ENCODE measurements around the gene MGAT4A. TPM values are rescaled to one million over a fixed set of nuclear protein-coding genes. Genes with fewer than 3 reads are reported as not detected.

The MGAT4A gene
- total and polyA plus RNA-seq, 2 experiments from 2014 or later: 4.4 to 5.6 TPM

- TF ChIP-seq CTCF (conservative IDR thresholded peaks at IDR 0.05; ENCODE audit: low read depth in 2 of 2) (no peak), EZH2 (IDR thresholded peaks at IDR 0.05; ENCODE audit: low read depth, unreplicated experiment) (no peak), ZNF331 (CRISPR knock-in tag; IDR thresholded peaks at IDR 0.05; ENCODE audit: low read depth) (no peak), ZNF114 (CRISPR knock-in tag; IDR thresholded peaks at IDR 0.05) (no peak), REST (IDR thresholded peaks at IDR 0.05; ENCODE audit: unreplicated experiment) (no peak), ETS1 (IDR thresholded peaks at IDR 0.05) (no peak), CREB1 (CRISPR knock-in tag; IDR thresholded peaks at IDR 0.05; ENCODE audit: low read depth) (no peak), STAT1 (IDR thresholded peaks at IDR 0.05; ENCODE audit: unreplicated experiment) (no peak), JUNB (IDR thresholded peaks at IDR 0.05; ENCODE audit: unreplicated experiment) (no peak)
Observed at GRCh38 chr2:98743835-98744234, 12.9 kb upstream of the MGAT4A start (continued).

GRCh38 chr2:98739020-98739419 is 8.1 kb upstream of the MGAT4A start:
- ATAC-seq (no peak), DNase-seq (ENCODE audit: low spot score) (no peak)
- no peak overlapping the region for H3K4me3 Mint-ChIP-seq
- no peaks in the 10 kb centered on the region for H3K36me3 Mint-ChIP-seq (ENCODE audit: low read depth)
- no peaks in the 10 kb centered on the region for H3K9me3 Mint-ChIP-seq
- Histone ChIP-seq H3K4me3 (no peak overlapping the region), H3K79me2 (replicated peaks; ENCODE audit: insufficient read depth) (no peaks in the 10 kb centered on the region), H3K27me3 (ENCODE audit: insufficient read depth) (0 out of 2 replicates have a peak, but pooled peaks cover 5% of the 10 kb centered on the region), H3K9me2 (ENCODE audit: insufficient read depth) (no peaks in the 10 kb centered on the region), H3K4me2 (no peak overlapping the region), H3F3A (replicated peaks; ENCODE audit: low read depth) (no peaks in the 10 kb centered on the region), H3K4me1 (ENCODE audit: insufficient read depth) (no peaks in the 10 kb centered on the region), H2AFZ (no peak overlapping the region), H3K36me3 (ENCODE audit: insufficient read depth) (no peaks in the 10 kb centered on the region), H3K27ac (ENCODE audit: low read depth) (no peak overlapping the region), H4K20me1 (replicated peaks; ENCODE audit: insufficient read depth) (no peaks in the 10 kb centered on the region)
- no peaks in the 10 kb centered on the region for H3K4me1 Mint-ChIP-seq
- no peak overlapping the region for H3K27ac Mint-ChIP-seq
- H3K27me3 Mint-ChIP-seq (ENCODE audit: insufficient read depth, low read depth, poor library complexity): peaks cover 5% of the 10 kb centered on the region
- TF ChIP-seq ETS1 (IDR thresholded peaks at IDR 0.05) (no peak), JUNB (IDR thresholded peaks at IDR 0.05; ENCODE audit: unreplicated experiment) (no peak), EZH2phosphoT487 (IDR thresholded peaks at IDR 0.05; ENCODE audit: unreplicated experiment) (no peak), CTCF (conservative IDR thresholded peaks at IDR 0.05; ENCODE audit: low read depth in 2 of 2) (no peak), ZNF114 (CRISPR knock-in tag; IDR thresholded peaks at IDR 0.05) (no peak), CREB1 (CRISPR knock-in tag; IDR thresholded peaks at IDR 0.05; ENCODE audit: low read depth) (no peak), NANOG (IDR thresholded peaks at IDR 0.05; ENCODE audit: borderline replicate concordance) (no peak), POLR2AphosphoS5 (IDR thresholded peaks at IDR 0.05; ENCODE audit: low read depth) (no peak), STAT1 (IDR thresholded peaks at IDR 0.05; ENCODE audit: unreplicated experiment) (no peak), EZH2 (IDR thresholded peaks at IDR 0.05; ENCODE audit: low read depth, unreplicated experiment) (no peak), ZNF331 (CRISPR knock-in tag; IDR thresholded peaks at IDR 0.05; ENCODE audit: low read depth) (no peak), REST (IDR thresholded peaks at IDR 0.05; ENCODE audit: unreplicated experiment) (no peak)

Data from GM23338 (cell line).